ENCODE measurements around the gene SAP30BP. TPM values are rescaled to one million over a fixed set of nuclear protein-coding genes. Genes with fewer than 3 reads are reported as not detected.

The SAP30BP gene
- total and polyA plus RNA-seq, 2 of the 8 experiments (the other 6 are each of a cell fraction or from before 2014, with no cell fraction given) = 63.3 to 79.9 TPM

DNA sequence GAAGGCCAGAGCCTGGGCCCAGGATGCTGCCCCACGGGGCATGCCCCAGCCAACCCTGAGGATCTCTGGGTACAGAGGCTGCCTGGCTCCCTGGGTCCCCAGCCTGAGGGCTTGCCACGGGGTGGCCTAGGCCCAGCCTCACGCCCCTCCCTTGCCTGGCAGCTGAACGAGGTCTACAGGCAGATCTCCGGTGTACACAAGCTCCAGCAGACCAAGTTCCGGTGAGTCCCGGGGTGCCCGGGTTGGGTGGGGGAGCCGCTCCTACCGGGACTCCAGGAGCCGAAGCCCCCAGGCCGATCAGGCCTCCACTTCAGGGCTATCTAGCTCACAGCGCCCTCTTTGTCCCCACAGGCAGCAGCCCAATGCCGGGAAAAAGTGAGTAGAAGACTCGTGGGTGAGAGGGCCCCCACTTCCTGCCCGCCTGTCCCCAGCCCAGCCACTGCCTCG lies 73.5 kb downstream of the SAP30BP start:
- Histone ChIP-seq H3K27ac (ENCODE audit: low read depth, low read length) (no peak overlapping the region), H4K8ac (ENCODE audit: extremely low read depth, insufficient read depth, low read length) (peak overlapping the region; percentile 68), H2BK15ac (ENCODE audit: low read length) (no peak overlapping the region), H3K79me2 (ENCODE audit: control insufficient read depth in 1 of 2, insufficient read depth in 2 of 2, low read length in 2 of 2) (no peaks in the 10 kb centered on the region), H2BK5ac (ENCODE audit: low read depth, low read length) (no peak overlapping the region), H2AK5ac (ENCODE audit: low read depth, low read length) (no peak overlapping the region), H4K5ac (ENCODE audit: insufficient read length, low read depth, low read length) (no peak overlapping the region), H3K4me3 (ENCODE audit: extremely low read depth in 1 of 4, insufficient read depth in 2 of 4, low read depth in 3 of 4, low read length in 4 of 4) (no peak overlapping the region), H2AFZ (ENCODE audit: low read length) (no peak overlapping the region), H3K14ac (ENCODE audit: insufficient read length) (no peak overlapping the region), H2BK12ac (ENCODE audit: low read depth, low read length) (no peak overlapping the region), H2BK120ac (replicated peaks; ENCODE audit: low read depth, low read length) (no peak overlapping the region), H3K4ac (replicated peaks; ENCODE audit: insufficient read length, low read depth, low read length) (no peak overlapping the region), H3K36me3 (ENCODE audit: control insufficient read depth in 2 of 4, insufficient read depth in 4 of 4, low read length in 3 of 4) (no peaks in the 10 kb centered on the region), H3K4me1 (replicated peaks in 1 of 4; ENCODE audit: control insufficient read depth in 3 of 4, insufficient read depth in 4 of 4, low read length in 3 of 4) (no peaks in the 10 kb centered on the region), H3K18ac (ENCODE audit: extremely low read depth, low read length) (no peak overlapping the region), H4K91ac (replicated peaks; ENCODE audit: insufficient read length, low read length) (peak overlapping the region; percentile 77), H3K27me3 (replicated peaks in 1 of 4; ENCODE audit: control insufficient read depth in 3 of 4, extremely low read depth in 1 of 4, insufficient read depth in 3 of 4, low read length in 3 of 4) (no peaks in the 10 kb centered on the region), H4K20me1 (replicated peaks in 1 of 2; ENCODE audit: control insufficient read depth in 1 of 2, insufficient read depth in 2 of 2, low read length in 2 of 2) (peaks cover 0 to 2% of the 10 kb centered on the region in 2 experiments), H3K23ac (ENCODE audit: insufficient read length) (no peak overlapping the region), H3K23me2 (ENCODE audit: low read depth, low read length) (no peaks in the 10 kb centered on the region), H3K9ac (replicated peaks in 1 of 4; ENCODE audit: extremely low read depth in 1 of 4, low read depth in 3 of 4, low read length in 3 of 4) (no peak overlapping the region), H3K56ac (replicated peaks; ENCODE audit: insufficient read length, low read depth, low read length) (no peak overlapping the region), H3K79me1 (ENCODE audit: low read depth, low read length) (no peaks in the 10 kb centered on the region), H3K9me3 (ENCODE audit: insufficient read depth in 2 of 2, low read depth in 1 of 2, low read length in 1 of 2) (no peaks in the 10 kb centered on the region), H3K4me2 (ENCODE audit: insufficient read depth in 1 of 2, low read depth in 2 of 2, low read length in 2 of 2) (no peak overlapping the region), H2BK20ac (ENCODE audit: low read length) (no peak overlapping the region)
- POLR2A ChIA-PET (ENCODE audit: partially characterized antibody) = interaction anchor here (0.9 to 1.4 kb wide), 2 partner anchors 13 to 39 kb away, joined by 3 to 4 read pairs; a partner anchor contains a TSS
- DNase-seq (ENCODE audit: low read depth in 1 of 2, low spot score in 2 of 2) = no peak
- TF ChIP-seq KDM4A (IDR thresholded peaks at IDR 0.05; ENCODE audit: low read depth, low read length, severe bottlenecking) (no peak), JUN (IDR thresholded peaks at IDR 0.05; ENCODE audit: low read depth, low read length) (no peak), RAD21 (IDR thresholded peaks at IDR 0.05 in 1 of 2, conservative IDR thresholded peaks at IDR 0.05 in 1 of 2; ENCODE audit: low read depth in 2 of 2, low read length in 2 of 2) (peak in 1 of 2 experiments; percentile 24; a peak in 2 of 4 replicates)
- TF ChIP-seq, protein P1, sequence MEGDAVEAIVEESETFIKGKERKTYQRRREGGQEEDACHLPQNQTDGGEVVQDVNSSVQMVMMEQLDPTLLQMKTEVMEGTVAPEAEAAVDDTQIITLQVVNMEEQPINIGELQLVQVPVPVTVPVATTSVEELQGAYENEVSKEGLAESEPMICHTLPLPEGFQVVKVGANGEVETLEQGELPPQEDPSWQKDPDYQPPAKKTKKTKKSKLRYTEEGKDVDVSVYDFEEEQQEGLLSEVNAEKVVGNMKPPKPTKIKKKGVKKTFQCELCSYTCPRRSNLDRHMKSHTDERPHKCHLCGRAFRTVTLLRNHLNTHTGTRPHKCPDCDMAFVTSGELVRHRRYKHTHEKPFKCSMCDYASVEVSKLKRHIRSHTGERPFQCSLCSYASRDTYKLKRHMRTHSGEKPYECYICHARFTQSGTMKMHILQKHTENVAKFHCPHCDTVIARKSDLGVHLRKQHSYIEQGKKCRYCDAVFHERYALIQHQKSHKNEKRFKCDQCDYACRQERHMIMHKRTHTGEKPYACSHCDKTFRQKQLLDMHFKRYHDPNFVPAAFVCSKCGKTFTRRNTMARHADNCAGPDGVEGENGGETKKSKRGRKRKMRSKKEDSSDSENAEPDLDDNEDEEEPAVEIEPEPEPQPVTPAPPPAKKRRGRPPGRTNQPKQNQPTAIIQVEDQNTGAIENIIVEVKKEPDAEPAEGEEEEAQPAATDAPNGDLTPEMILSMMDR (IDR thresholded peaks at IDR 0.05; ENCODE audit: control extremely low read depth in 1 of 3, insufficient read depth in 1 of 3, low read depth in 1 of 3, low read length in 3 of 3) = 0 out of 4 replicates have a peak, but pooled peaks of 1 of the 3 experiments have one; percentile 4
- no peak for FAIRE-seq
- WGBS, 2 experiments (ENCODE audit: extremely low coverage in 1 of 2, insufficient coverage in 1 of 2, insufficient read length in 1 of 2, insufficient replicate concordance in 2 of 2, low coverage in 1 of 2, low lambda C conversion rate in 2 of 2, missing lambda C conversion rate in 1 of 2) = 85% methylated on average over 15 of the region's 17 CpGs; no CpG with 5 or more reads in 1 of the 2 experiments
- CTCF ChIA-PET (ENCODE audit: partially characterized antibody) = interaction anchor here (0.7 to 12.3 kb wide), 7 partner anchors 8 to 139 kb away, joined by 3 to 312 read pairs (median 7); partner anchors contain the start of gene SMIM5

Measured in H1 (cell line).